Measurements from ENCODE around the gene UBAC1.
A peak's percentile ranks its signal among the peaks of the same experiment; 100 is the strongest.
"Not testable (repeated sequence)": the region's sequence is repeated elsewhere in the genome, so short reads cannot be mapped to it uniquely, and the experiment has no call there.

UBAC1 gene

DNA sequence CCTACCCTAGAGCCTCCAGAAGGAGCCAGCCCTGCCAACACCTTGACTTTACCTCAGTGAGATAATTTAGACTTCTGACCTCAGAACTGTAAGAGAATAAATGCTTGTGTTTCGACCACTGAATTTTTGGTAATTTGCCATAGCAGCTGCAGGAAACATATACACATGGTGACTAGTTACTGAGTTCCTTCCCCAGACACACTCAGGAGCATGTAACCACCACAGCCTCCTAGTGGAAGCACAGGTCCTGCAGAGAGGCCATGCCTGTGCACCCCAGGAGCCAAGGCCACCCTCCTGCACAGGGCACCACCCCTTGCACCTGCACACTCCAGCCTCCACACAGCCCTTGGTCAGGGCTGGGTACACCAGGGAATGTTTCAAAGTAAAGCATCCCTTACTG is 46.3 kb downstream of the UBAC1 start:
- no peak for DNase-seq

DNA sequence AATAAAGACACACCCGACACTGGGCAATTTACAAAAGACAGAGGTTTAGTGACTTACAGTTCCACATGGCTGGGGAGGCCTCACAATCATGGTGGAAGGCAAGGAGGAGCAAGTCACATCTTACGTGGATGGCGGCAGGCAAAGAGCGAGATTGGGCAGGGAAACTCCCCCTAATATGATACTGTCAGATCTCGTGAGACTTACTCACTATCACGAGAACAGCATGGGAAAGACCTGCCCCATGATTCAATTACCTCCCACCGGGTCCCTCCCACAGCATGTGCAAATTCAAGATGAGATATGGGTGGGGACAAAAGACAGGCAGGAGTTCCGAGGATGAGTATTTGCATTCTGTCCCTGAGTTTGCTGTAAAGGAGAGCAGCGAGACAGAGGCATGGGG is 49.9 kb downstream of the UBAC1 start:
- not testable (repeated sequence) for DNase-seq

DNA sequence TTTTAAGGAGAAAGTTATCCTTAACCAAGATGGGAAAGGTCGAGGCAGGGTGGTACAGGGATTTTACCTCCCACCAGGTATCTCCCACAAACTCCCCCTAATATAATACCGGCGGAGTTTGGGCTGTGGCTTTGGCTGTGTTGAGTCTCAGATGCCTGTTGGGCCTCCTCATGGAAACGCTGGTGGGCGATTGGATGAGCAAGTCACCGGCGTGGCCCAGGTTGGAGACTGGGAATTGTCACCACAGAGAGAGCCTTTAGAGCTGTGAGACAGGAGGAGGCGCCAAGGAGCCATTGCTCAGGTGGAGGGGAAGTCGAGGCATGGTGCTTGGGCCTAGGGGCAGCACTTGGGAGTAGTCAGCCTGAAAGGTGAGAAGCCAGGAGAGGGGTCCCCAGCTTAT is 50.4 kb downstream of the UBAC1 start:
- no peak for DNase-seq

DNA sequence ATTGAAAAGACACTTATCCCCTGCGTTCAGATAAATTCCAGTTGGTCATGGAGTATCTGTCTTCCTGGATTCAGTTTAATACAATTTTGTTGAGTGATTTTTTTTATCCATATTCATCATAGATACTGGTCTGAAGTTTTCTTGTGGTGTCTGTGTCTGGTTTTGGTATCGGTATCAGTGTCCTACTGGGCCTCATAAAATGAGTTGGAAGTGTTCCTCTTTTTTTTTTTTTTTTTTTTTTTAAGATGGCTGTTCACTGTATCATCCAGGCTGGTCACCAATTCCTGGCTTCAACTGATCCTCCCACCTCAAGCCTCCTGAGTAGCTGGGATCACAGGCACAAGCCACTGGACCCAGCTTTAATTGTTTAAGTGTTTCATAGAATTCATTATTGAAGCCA is 51.0 kb downstream of the UBAC1 start:
- DNase-seq, result no peak

DNA sequence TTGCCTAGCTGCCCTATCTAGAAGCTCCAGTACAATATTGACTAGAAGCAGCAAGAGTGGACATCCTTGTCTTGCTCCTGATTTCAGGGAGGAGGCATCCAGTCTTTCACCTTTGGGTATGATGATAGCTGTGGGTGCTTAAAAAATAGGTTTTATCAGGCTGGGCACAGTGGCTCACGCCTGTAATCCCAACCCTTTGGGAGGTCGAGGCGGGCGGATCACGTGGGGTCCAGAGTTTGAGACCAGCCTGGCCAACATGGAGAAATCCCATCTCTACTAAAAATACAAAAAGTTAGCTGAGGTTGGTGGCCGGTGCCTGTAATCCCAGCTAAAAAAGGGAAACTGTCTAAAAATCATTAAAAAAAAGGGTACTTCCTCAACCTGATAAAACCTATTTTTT is 51.8 kb downstream of the UBAC1 start:
- DNase-seq, result no peak

DNA sequence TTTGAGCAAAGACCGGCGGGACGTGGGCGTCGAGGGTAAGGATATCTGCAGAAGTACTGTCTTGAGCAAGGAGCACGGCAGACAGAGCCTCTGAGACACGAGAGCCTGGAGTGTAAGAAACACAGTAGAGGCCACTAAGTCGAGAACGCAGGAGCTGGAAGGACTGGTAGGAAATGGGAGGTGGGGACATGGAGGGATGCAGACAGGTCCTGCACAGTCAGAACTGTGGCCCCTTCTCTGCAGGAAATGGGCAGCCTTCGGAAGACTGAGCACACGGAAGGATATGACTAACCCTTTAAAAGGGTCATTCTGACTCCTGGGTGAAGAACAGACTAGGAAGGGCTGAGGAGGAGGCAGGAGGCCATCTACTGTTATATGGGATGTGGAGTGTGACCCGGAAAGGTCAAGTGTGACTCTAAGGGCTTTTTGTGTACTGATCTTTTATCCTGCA is 52.4 kb downstream of the UBAC1 start:
- DNase-seq, result no peak

DNA sequence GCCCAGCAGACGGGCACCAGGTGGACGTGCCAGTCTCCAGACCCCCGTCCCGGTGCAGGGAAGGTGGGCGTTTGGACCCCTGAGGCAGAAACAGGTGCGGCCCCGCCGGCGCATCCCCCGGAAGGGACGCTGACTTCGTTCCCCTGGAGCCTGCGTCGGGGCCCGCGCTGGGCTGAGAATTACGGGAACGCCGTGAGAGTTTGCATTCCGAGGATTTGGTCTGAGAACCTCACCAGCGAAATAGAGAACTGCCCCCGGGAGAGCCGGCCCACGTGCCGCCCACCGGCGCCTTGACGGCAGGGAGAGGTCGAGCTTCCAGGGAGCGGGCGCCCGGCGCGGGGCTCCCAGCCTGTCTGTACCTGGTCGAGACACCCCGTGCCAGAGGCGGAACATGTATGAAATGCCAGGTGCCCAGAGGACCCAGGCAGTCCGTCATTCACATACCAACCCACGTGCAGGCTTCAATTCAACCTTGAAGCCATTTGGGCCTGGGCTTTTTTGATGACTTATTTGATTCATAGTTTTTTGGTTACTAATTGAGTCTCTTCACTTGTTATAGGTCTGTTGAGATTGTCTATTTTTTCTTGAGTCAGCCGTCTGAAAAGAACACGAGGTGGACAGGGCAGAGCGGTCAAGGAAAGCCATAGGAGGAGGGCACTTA is 53.0 kb downstream of the UBAC1 start:
- DNase-seq, result no peak

DNA sequence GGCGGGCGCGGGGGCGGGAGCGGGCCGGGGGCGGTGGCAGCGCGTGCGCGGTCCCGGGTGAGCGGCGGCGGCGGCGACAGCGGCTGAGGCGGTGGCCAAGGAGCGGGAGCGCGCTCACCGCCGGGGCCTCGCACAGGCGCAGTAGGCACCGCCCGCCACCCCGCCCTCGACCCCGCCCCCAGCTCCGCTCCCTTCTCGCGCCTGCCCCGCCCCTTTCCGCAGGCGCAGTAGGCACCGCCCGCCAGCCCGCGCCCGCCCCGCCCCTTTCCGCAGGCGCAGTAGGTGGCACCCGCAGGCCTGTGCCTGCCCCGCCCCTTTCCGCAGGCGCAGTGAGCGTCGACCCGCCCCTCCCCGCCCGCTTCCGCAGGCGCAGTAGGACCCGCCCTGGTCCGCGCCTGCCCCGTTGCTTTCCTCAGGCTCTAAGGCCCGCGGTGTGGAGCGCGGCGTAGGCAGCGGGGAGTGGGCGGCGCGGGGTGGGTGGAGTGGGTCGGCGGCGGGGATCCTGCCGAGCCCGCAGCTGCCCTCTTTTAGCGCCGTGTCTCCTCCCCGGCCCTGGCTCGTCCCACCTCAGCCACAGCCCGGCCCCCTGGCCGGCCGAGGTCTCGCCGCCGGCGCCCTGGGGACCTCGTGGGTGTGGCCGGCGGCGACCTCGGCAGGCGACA is 53.6 kb downstream of the UBAC1 start, which contains the start of gene CAMSAP1:
CAMSAP1 (minus strand) TSS at position 116 of the 662 bp plus-strand sequence. CDS start 387 bp downstream, outside the sequence.
- DNase-seq, result peak; percentile 92

DNA sequence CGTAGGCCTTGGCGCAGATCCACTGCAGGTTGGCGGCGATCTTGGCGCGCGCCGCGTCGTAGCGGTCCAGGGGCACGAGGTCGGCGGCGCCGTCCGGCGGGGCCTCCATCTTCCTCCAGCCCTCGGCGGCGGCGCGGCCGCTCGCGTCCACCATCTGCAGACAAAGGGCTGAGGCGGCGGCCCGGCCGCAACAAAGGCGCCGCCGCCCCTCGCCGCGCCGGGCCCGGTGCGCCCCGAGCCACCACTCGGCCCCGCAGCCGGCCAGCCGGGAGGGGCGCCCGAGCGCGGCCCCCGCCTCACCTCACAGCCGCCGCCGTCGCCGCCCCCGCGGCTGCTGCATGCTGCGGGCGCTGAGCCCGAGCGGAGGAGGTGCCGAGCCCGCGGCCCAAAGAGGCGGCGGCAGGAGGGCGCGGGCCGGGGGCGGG is 54.2 kb downstream of the UBAC1 start:
- DNase-seq, result no peak

DNA sequence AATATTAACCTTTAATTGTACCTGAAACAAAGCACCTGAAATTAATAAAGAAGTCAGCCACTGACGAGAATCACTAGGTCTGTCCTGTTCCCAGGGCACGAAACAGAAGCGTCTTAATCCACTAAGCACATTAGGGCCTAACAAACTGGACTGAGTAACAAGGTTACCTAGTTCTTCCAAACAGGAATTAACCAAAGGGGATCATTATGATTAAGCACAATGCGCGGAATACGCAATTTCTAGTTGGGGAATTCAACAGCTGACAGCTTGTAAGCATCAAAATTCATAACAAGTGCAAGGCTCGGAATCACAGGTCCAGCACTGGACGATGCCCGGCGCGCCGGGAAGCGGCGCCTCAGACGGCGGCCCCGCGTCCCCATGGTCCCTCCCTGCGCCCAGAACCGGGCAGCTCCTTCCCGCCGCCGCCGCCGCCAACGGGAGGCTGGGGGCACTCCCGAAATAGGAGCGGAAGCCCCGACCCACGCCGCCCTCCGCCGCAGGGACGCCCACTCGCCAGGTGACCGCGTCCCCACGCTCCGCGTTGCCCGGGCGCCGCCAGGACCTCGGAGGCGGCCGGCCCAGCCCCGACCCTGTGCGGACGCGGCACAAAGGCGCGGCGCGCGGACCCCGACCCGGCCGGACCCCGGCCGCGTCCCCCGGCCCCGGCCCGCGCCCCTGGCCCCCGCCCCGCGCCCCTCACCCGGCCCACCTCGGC is 54.7 kb downstream of the UBAC1 start:
- peak in 1 of 2 experiments; percentile 19 for DNase-seq

DNA sequence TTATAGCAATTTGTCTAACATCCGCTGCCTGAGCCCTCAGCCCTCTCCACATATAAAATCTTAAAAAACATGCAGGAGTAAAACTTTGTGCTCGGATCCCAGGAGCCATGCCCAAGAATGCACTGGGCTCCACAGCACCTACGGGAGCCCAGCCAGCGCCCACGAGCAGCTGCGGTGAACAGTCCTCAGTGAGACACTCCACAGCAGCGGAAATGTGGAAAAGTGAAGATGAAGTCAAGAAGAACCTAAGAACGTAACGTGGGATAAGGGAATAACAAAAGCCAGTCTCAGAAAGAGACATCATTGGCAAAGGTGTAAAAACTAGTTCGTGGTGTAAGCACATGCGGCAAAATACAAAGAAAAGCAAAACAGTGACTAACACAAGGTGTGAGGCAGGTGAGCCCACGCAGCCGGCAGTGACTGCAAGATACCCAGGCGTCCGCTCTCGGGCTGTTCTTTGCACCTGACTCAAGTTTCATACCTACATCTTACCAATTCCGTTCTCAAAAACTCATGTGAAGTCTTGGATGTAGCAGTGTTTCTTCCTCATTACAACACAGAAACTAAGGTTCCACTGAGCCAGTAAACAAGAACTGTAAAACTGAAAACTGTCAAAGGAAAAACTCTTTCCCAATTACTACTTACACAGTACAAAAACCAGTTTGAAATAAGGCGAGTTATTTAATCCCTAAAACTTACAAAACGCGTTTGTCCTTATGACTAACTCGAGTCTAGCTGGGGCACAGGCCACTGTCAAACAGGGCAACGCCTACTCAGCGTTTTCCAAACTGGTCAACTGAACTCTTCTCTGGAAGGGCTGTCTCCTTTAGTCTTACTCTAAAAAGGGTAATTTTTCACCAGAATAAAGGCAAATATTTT is 55.6 kb downstream of the UBAC1 start:
- no peak for DNase-seq

DNA sequence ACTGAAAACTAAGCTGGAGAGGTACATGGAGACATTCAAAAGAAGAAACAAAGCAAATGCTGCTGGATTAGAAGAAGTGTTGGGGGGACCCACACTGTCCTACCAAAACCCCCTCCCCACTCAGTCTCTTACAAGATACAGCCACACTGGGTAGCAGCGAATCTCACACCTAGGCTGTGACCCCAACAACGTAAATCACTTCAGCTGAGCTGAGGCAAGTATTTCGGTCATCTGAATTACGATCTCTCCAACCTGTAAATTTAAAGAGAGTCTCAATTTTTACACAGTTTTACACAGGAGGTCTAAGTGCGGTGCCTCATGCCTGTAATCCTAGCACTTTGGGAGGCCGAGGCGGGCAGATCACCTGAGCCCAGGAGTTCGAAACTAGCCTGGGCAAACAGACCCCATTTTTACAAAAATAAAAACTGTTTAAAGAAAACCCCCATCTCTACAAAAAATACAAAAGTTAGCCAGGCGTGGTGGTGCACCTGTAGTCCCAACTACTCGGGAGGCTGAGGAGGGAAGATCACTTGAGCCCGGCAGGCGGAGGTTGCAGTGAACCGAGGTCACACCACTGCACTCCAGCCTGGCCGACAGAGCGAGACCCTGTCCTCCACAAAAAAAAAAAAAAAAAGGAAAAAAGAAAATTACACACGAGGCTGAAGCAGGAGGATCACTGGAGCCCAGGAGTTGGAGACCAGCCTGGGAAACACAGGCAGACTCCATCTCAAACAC is 57.2 kb downstream of the UBAC1 start:
- no peak for DNase-seq

DNA sequence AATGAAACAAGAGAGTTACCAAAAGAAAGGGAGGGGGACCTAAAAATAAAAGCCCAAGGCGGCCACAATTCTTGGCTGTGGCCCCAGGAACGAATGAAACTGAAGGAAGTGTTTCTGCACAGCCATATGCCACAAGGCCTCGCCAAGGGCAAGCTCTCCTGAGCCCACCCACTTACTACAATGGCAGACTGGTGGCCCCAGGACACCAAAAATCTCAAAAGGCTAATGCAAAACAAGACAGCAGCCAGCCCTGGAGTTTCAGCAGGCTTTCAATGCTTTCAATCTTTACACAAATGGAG is 57.9 kb downstream of the UBAC1 start:
- no peak for DNase-seq

DNA sequence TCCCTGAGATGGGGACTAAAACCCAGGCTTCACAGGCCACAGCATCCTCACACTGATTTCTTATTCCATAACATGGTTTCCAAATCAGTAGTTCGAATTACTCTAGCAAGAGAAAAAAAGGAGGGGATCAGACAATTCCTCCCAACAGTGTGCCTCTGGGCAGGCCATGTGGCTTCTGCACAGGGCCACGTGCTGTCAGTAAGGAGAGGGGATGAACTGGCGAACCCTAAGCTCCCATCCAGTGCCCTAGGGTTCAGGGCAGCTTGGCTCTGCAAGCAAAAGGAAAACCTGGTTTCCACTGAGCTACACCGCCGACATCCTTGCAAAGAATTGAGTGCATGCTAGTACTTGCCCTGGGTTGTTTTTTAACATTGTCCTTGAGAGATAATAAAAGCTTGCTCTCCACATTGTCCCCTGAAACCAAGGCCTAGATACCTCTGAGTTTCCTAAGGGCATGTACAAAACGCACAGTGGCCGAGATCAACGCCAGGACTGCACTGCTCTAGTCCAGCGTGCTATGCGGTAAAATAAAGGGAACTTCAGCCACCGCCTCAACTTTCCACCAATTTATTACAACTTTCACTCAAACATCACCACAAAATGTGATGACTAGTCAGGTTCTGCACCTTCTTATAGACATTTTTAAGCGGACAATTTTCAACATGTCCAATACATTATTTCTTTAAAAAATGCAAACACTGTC is 58.4 kb downstream of the UBAC1 start:
- DNase-seq, result no peak

DNA sequence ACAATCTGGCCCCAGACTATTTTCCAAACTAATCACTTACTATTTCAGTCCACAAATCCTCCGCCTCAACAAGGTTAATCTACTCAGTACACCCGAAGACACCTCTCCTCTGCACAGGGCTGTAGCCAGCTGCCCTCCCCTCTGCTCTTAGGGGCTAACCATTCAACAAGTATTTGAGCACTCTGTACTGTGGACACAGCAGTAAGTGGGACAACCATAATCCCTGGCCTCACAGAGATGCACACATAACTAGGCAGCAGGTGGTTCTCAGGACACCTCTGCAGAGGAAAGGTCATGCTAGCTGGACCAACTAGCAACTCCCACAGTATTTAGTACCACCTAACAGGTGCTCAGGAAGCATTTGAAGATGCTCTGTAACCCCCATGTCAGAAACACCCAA is 59.3 kb downstream of the UBAC1 start:
- DNase-seq, result no peak

DNA sequence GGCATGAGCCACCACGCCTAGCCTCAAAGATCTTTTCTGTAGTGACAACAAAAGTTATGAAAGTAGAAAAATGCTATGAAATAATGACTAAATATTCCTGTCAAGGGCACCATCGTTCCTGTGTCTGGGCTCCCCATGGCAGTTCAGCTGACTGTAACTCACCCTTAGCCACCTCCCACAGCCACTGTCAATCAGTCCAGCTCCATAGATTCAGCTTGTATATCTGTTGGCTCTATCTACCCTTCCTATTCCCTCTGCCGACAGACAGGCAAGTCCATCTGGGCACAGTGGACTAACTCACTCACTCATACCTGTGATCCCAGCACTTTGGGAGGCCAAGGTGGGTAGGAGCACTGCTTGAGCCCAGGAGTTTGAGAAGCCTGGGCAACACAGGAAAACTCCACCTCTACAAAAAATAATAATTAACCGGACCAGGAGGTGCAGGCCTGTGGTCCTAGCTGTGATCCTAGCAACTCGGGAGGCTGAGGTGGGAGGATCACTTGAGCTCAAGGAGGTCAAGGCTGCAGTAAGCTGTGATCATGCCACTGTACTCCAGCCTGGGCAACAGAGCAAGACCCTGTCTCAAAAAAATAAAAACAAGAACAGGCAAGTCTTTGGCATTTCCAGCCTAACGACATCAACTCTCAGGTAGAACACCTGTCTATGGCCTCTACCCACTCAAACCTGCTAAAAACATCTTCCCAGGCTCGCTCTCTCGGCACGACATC is 60.0 kb downstream of the UBAC1 start:
- no peak for DNase-seq

DNA sequence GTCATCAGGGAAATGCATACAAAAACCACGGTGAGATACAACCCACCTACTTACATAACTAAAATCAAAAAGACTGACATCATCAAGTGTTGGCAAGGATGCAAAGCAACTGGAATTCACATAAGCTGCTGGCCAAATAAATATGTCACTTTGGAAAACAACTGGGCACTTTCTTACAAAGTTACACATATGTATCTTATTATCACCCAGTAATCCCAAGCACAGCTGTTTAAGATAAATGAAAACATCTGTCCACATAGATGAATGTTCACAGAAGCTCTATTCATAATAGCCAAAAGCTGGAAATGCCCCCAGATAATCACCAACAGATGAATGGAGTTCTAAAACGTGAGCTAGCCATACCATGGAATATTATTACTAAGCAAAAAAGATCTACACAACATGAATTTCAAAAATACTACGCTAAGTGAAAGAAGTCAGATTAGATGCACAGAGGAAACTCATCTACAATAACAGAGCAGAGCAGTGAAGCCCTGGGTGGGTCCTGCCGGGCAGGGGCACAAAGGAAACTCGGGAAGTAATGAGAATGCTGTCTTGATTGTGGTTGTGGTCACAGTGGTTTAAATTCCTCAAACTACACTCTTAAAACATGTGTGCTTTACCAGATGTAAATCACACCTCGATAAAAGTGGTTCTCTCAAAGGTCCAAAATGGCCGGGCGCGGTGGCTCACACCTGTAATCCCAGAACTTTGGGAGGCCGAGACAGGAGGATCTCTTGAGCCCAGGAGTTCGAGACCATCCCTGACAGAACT is 62.4 kb downstream of the UBAC1 start:
- no peak for DNase-seq

DNA sequence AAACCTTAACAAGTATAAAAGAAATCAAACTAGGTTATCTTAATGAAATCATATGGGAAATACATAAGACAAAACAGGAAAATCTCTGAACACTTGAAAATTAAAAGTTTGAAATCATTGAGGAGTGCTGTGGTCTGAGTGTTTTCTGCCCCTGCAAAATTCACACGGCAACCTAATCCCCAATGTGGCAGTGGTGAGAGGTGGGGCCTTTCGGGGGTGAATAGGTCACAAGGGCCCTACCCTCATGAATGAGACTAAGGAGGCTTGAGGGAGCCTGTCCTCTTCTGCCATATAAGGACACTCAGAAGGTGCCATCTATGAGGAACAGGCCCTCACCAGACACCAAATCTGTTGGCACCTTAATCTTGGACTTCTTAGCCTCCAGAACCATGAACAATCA is 64.5 kb downstream of the UBAC1 start:
- DNase-seq, result no peak

DNA sequence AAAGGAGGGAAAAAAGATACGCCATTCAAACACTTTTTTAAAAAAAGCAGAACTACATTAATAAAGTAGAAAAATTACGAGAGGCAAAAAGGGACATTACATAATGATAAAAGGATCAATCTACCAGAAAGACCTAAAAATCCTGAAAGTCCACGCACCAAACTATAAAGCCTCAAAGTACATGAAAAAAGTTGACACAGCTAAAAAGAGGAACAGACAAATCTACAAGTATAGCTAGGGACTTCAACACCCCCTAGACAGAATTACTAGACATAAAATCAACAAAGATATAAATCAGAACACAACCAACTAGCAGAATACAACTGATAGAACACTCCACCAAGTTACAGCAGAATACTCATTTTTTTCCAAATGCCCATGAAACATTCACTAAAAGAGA is 65.0 kb downstream of the UBAC1 start:
- DNase-seq, result no peak

DNA sequence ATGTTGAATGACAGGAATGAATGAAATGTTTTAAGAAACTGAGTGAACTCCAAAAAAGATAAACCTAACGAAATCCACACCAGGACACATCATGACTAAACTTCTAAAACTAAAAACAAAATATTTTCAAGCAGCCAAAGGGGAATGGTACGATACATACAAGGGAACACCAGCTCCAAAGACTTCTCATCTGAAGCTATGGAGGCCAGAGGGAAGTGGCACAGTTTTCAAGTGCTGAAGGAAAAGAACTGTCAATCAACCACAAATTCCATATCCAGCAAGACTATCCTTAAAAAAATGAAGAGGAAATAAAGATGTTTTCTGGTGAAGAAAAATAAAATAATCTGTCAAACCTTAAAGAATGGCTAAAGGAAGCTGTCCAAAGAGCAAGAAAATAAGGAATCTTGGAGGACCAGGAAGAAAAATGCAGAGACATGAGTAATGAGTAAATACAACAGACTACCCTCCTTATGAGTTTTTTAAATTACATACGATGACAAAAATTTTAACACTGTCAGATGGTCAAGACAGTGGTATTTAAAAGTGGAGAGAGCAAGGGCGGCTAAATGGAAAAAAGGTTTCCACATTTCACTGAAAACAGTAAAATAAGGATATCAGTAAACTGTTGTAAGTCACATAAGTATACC is 65.8 kb downstream of the UBAC1 start:
- DNase-seq, result no peak

All from NCI-H1930 (cell line).